ES-I3 (cell line): Measurements from ENCODE around the gene NOS1AP.
"Not testable (repeated sequence)": the region's sequence is repeated elsewhere in the genome, so short reads cannot be mapped to it uniquely, and the experiment has no call there.

Experiments used
- H3K36me3 ChIP-seq: 2 replicates; pipeline ENCODE4 v1.6.1; 2013; ENCODE audit warnings: mild to moderate bottlenecking, low read length, control low read depth, moderate library complexity; ENCODE audit not compliant: insufficient read depth
- H3K4me1 ChIP-seq: 2 replicates; pipeline ENCODE4 v1.6.1; 2013; ENCODE audit warnings: mild to moderate bottlenecking, control low read depth, low read length; ENCODE audit not compliant: insufficient read depth
- H3K9ac ChIP-seq: 2 replicates; pipeline ENCODE4 v1.6.1; 2013; ENCODE audit warnings: low read depth, mild to moderate bottlenecking, low read length, moderate library complexity
- H3K9me3 ChIP-seq: 2 replicates; pipeline ENCODE4 v1.6.1; 2013; ENCODE audit warnings: mild to moderate bottlenecking, low read length, moderate library complexity; ENCODE audit not compliant: control insufficient read depth, insufficient read depth

NOS1AP gene

DNA sequence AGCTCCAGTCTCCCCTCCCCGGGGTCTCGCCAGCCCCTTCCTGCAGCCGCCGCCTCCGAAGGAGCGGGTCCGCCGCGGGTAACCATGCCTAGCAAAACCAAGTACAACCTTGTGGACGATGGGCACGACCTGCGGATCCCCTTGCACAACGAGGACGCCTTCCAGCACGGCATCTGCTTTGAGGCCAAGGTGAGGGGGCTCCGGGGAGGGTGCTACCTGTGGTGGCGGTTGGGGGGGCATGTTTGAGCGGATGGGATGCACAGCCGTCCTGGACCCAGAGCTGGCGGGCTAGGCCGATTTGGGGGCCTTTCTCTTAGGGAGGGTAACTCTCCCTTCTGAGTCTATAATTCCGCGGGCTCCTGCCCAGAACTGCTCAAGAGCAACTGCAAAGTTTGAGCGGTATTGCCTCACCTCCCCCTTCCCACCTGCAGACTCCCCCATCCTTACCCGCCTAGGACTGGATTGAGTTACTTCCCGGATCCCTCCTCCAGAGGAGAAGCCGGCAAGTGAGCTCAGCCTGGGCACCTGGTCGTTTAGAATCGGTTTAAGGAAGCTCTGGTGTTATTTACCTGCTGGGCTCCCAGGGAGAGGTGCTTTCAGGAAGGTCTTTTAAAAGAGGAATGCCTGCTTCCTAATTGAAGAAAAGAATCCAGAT, 730 bp downstream of the NOS1AP start:
- H3K9ac ChIP-seq = peak overlapping the region; percentile 91
- H3K4me1 ChIP-seq = peaks cover 15% of the 10 kb centered on the region
- no peaks in the 10 kb centered on the region for H3K9me3 ChIP-seq
- peaks cover 10% of the 10 kb centered on the region; the same call in 1 of the 2 replicates for H3K36me3 ChIP-seq

- H3K9ac ChIP-seq = peak overlapping the region; percentile 91
- peaks cover 11% of the 10 kb centered on the region; the same call in 1 of the 2 replicates for H3K36me3 ChIP-seq
- no peaks in the 10 kb centered on the region for H3K9me3 ChIP-seq
- H3K4me1 ChIP-seq = peaks cover 13% of the 10 kb centered on the region; the same call in 1 of the 2 replicates
Observed at GRCh38 chr1:162070825-162071224, 1.3 kb downstream of the NOS1AP start.

- H3K9me3 ChIP-seq = no peaks in the 10 kb centered on the region
- no peak overlapping the region for H3K9ac ChIP-seq
- H3K36me3 ChIP-seq = peaks cover 11% of the 10 kb centered on the region; the same call in 1 of the 2 replicates
- peaks cover 16% of the 10 kb centered on the region; the same call in 1 of the 2 replicates for H3K4me1 ChIP-seq
Observed at GRCh38 chr1:162072740-162073139, 3.2 kb downstream of the NOS1AP start.

- Histone ChIP-seq H3K9ac (no peak overlapping the region), H3K9me3 (no peaks in the 10 kb centered on the region), H3K36me3 (peaks cover 11% of the 10 kb centered on the region; the same call in 1 of the 2 replicates), H3K4me1 (peaks cover 14% of the 10 kb centered on the region; the same call in 1 of the 2 replicates)
Observed at GRCh38 chr1:162074276-162075005, 5.0 kb downstream of the NOS1AP start.

DNA sequence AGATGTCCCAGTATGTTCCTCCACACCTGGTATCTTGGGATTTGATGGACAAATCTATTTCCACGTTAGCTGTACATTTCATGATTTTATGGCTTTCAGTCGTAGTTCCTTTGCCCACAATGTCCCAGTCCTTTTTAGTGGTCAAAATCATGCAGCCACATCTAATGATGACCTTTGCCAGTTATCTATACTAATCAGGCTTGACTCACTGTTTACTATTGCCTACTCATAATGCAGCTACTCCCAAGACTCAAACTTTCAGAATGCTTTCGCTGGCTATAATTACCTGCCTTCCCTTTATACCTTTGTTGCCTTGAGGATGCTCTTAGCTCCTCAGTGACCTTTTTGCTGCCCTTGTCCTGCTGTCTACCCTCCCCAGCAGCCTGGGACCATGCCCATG, 6.4 kb downstream of the NOS1AP start:
- peaks cover 21% of the 10 kb centered on the region for H3K4me1 ChIP-seq
- peaks cover 11% of the 10 kb centered on the region; the same call in 1 of the 2 replicates for H3K36me3 ChIP-seq
- H3K9me3 ChIP-seq = no peaks in the 10 kb centered on the region
- H3K9ac ChIP-seq = no peak overlapping the region

GRCh38 chr1:162077648-162078299, 8.3 kb downstream of the NOS1AP start:
- no peak overlapping the region for H3K9ac ChIP-seq
- H3K9me3 ChIP-seq = no peaks in the 10 kb centered on the region
- peaks cover 11% of the 10 kb centered on the region; the same call in 1 of the 2 replicates for H3K36me3 ChIP-seq
- peaks cover 19% of the 10 kb centered on the region for H3K4me1 ChIP-seq

GRCh38 chr1:162079030-162079429, 9.5 kb downstream of the NOS1AP start:
- H3K36me3 ChIP-seq = peaks cover 11% of the 10 kb centered on the region; the same call in 1 of the 2 replicates

DNA sequence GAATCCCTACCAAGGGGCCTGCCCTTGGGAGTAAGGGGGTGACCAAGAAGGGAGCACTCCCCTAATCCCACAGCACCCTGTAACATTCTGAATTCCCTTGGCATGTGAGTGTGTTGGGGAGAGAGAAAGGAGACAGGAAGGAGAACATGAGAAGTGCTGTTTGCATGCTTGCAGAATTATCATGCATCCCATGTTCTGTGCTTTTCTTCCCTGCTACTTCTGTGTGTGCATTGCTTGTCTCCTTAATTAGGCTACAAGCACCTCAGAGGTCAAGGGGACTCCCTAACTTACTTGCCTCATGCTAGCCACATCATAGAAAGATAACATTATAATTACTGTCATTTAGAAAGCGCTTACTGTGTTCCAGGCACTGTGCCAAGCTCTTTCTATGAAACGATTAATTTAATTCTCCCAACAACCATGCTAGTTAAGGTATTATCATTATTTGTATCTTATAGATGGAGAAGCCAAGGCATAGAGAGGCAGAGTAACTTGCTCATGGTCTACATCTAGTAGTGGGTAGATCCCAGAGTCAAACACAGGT, 11.1 kb downstream of the NOS1AP start:
- no peak overlapping the region for H3K9ac ChIP-seq
- no peaks in the 10 kb centered on the region for H3K9me3 ChIP-seq
- H3K4me1 ChIP-seq = peaks cover 17% of the 10 kb centered on the region
- H3K36me3 ChIP-seq = no peaks in the 10 kb centered on the region

More at GRCh38 chr1:162079030-162079429, 9.5 kb downstream of the NOS1AP start:
- Histone ChIP-seq H3K9me3 (no peaks in the 10 kb centered on the region), H3K9ac (no peak overlapping the region), H3K4me1 (peaks cover 17% of the 10 kb centered on the region)

DNA sequence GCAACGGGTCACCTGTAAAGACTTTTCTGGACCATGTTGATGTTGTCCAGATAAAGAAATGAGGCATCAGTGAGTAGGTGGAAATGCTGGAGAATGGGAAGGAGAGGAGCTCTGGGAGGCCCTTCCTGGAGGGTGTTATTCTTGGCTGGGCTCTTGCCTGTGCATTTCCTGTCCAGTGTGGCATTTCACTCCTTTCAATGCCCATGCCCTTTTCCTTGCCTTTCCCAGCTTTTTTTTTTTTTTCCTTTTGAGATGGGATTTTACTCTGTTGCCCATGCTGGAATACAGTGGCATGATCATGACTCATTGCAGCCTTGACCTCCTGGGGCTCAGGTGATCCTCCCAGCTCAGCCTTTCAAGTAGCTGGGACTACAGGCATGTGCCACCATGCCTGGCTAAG, 11.8 kb downstream of the NOS1AP start:
- H3K9ac ChIP-seq = no peak overlapping the region
- H3K36me3 ChIP-seq = no peaks in the 10 kb centered on the region
- H3K4me1 ChIP-seq = peaks cover 17% of the 10 kb centered on the region
- no peaks in the 10 kb centered on the region for H3K9me3 ChIP-seq

GRCh38 chr1:162082080-162082479, 12.6 kb downstream of the NOS1AP start:
- not testable (repeated sequence) for H3K9ac ChIP-seq, H3K36me3 ChIP-seq

DNA sequence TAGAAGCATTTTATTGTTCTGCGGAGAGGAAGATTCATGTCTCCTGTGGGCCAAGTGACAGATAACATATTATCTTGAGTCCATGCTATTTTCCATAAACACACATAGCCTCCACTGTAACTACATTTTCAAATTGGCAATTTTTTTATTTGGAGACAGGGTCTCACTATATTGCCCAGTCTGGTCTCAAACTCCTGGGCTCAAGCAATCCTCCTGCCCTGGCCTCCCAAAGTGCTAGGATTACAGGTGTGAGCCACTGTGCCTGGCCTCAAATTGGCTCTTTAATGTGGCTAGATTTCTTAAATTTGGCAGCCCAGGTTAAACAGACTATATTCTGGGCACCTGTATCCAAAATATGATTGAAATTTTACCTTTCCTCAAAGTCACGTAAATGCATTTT, 13.8 kb downstream of the NOS1AP start:
- Histone ChIP-seq H3K9me3 (no peaks in the 10 kb centered on the region), H3K4me1 (peaks cover 17% of the 10 kb centered on the region), H3K36me3 (no peaks in the 10 kb centered on the region), H3K9ac (no peak overlapping the region)

More at GRCh38 chr1:162082080-162082479, 12.6 kb downstream of the NOS1AP start:
- H3K4me1 ChIP-seq = peaks cover 20% of the 10 kb centered on the region
- H3K9me3 ChIP-seq = not testable (repeated sequence)

DNA sequence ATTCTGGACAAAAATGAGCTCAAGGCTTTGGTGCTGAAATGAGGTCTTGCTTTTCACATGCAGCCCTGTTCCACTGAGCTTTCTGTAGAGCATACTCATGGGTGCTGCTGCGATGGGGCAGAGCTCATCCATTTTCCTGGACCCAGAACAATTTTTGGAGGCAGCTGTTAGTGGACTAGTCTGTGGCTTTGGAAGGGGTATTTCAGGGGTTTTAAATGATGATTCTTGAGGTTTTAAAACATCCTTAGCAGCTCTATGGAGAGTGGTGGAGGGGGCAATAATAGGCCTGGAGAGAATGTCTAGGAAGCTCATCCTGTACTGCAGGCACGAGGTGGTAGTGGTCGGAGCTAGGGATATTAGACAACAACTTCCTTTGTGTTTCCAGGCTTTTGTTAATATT, 16.5 kb downstream of the NOS1AP start:
- no peaks in the 10 kb centered on the region for H3K9me3 ChIP-seq
- peaks cover 9% of the 10 kb centered on the region; the same call in 1 of the 2 replicates for H3K4me1 ChIP-seq
- H3K36me3 ChIP-seq = no peaks in the 10 kb centered on the region
- H3K9ac ChIP-seq = no peak overlapping the region

- H3K9me3 ChIP-seq = no peaks in the 10 kb centered on the region
- no peak overlapping the region for H3K9ac ChIP-seq
- no peaks in the 10 kb centered on the region for H3K36me3 ChIP-seq
- peaks cover 14% of the 10 kb centered on the region for H3K4me1 ChIP-seq
Observed at GRCh38 chr1:162087111-162087510, 17.6 kb downstream of the NOS1AP start.

DNA sequence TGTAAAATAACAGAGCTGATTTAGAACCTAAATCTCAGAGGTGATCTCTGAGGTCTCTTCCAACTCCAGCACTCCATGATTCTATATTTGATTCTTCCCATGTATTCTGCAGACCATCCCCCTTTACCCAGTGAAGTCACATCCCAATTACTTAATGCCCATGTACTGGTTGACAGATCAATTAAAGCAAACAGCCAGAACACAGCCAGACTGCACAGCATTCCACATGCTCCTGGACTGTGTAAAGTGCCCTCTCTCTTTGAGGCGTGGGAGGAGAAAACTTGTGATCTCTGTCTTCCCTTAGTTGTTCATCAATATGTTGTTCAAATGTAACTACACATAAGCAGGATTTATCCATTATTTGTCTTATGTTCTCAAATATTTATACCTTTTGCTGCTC, 18.1 kb downstream of the NOS1AP start:
- Histone ChIP-seq H3K9ac (no peak overlapping the region), H3K36me3 (no peaks in the 10 kb centered on the region), H3K4me1 (peaks cover 17% of the 10 kb centered on the region), H3K9me3 (no peaks in the 10 kb centered on the region)
